ENCODE results near the gene SNED1. TPM values are rescaled to one million over a fixed set of nuclear protein-coding genes. Genes with fewer than 3 reads are reported as not detected.

The SNED1 gene
- total RNA-seq, 4 donors from 2014 or later = 18.5 to 87.1 (median 21.9) TPM

DNA sequence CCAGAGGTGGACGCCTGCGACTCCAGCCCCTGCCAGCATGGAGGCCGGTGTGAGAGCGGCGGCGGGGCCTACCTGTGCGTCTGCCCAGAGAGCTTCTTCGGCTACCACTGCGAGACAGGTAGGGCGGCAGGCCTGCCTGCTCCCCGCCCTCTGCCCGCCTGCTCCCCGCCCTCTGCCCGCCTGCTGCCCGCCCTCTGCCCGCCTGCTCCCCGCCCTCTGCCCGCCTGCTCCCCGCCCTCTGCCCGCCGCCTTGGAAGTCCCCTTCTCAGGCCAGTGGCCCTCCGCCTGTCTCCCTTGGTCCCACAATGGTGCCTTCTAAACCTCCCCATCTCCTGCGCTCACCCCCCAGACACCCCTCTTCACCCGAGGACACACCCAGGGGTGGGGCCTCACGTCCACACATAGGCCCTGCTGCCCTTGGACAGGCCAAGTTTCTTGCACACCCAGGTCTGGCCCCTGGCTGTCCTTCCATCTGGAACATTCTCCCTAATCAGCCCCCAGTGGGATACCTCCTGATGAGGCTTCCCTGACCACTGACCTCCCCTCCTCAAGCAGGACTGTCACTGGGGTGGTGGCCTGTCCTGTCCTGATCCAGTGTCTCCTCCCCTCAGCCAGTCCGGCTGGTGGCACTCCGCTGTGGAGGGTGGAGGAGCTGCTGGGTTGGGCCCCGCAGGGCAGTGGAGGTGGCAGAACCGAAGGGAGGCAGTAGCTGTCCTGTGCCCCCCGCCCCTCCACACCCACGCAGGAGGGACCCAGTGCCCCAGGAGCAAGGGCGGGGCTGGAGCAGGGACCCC is 65.8 kb downstream of the SNED1 start:
- Histone ChIP-seq H3K4me1 (no peaks in the 10 kb centered on the region), H3K9me3 (no peaks in the 10 kb centered on the region), H3K4me3 (no peak overlapping the region), H3K27ac (no peak overlapping the region), H3K27me3 (no peaks in the 10 kb centered on the region), H3K36me3 (no peaks in the 10 kb centered on the region)
- intact Hi-C loops (cut with DNase I; ENCODE audit: low total_unique reads) = no loop called here
- TF ChIP-seq, protein P1, sequence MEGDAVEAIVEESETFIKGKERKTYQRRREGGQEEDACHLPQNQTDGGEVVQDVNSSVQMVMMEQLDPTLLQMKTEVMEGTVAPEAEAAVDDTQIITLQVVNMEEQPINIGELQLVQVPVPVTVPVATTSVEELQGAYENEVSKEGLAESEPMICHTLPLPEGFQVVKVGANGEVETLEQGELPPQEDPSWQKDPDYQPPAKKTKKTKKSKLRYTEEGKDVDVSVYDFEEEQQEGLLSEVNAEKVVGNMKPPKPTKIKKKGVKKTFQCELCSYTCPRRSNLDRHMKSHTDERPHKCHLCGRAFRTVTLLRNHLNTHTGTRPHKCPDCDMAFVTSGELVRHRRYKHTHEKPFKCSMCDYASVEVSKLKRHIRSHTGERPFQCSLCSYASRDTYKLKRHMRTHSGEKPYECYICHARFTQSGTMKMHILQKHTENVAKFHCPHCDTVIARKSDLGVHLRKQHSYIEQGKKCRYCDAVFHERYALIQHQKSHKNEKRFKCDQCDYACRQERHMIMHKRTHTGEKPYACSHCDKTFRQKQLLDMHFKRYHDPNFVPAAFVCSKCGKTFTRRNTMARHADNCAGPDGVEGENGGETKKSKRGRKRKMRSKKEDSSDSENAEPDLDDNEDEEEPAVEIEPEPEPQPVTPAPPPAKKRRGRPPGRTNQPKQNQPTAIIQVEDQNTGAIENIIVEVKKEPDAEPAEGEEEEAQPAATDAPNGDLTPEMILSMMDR (IDR thresholded peaks at IDR 0.05) = no peak
- peak in 1 of 2 donors; percentile 28 for TF ChIP-seq POLR2A (IDR thresholded peaks at IDR 0.05)
- no peak for DNase-seq

DNA sequence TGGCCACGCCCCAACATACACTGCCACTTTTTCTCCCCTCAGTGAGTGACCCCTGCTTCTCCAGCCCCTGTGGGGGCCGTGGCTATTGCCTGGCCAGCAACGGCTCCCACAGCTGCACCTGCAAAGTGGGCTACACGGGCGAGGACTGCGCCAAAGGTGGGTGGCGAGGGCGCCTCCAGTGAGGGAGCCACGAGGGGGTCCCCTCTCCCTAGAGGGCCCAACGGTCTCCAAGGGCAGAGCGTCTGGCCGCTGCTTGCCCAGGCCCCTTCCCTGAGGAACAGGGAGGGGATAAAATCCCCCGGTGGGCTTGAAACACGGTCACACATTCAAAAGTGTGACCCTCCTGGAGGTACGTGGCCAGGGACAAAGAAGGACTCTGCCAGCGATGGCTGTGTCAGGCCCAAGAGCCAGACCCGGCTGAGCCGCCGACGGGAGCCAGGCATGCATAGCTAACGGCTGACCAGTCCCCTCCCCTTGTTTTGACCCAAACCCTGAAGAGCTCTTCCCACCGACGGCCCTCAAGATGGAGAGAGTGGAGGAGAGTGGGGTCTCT is 66.5 kb downstream of the SNED1 start:
- H3K27ac ChIP-seq = no peak overlapping the region
- no peaks in the 10 kb centered on the region for H3K36me3 ChIP-seq
- no peak overlapping the region for H3K4me3 ChIP-seq
- H3K27me3 ChIP-seq = no peaks in the 10 kb centered on the region
- TF ChIP-seq, protein P1 (IDR thresholded peaks at IDR 0.05) = no peak
- TF ChIP-seq POLR2A (IDR thresholded peaks at IDR 0.05) = no peak
- no peaks in the 10 kb centered on the region for H3K9me3 ChIP-seq
- H3K4me1 ChIP-seq = no peaks in the 10 kb centered on the region
- intact Hi-C loops (cut with DNase I; ENCODE audit: low total_unique reads) = no loop called here
- DNase-seq = no peak

DNA sequence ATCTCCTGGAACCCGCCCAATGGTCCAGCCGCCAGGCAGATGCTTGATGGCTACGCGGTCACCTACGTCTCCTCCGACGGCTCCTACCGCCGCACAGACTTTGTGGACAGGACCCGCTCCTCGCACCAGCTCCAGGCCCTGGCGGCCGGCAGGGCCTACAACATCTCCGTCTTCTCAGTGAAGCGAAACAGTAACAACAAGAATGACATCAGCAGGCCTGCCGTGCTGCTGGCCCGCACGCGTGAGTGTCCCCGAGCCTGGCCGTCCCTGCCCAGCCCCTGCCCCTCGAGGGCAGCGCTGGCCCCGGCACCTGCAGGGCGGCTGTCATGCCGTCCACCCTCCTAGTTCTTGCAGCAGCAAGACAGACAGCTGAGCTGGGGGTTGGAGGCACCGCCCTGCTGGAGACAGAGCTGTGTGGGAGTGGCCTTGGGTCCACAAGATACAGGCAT is 67.0 kb downstream of the SNED1 start:
- Histone ChIP-seq H3K27ac (no peak overlapping the region), H3K4me3 (no peak overlapping the region), H3K36me3 (no peaks in the 10 kb centered on the region), H3K9me3 (no peaks in the 10 kb centered on the region), H3K4me1 (no peaks in the 10 kb centered on the region), H3K27me3 (no peaks in the 10 kb centered on the region)
- DNase-seq = no peak
- intact Hi-C loops (cut with DNase I; ENCODE audit: low total_unique reads) = no loop called here
- TF ChIP-seq POLR2A (IDR thresholded peaks at IDR 0.05) = no peak
- TF ChIP-seq, protein P1 (IDR thresholded peaks at IDR 0.05) = no peak

DNA sequence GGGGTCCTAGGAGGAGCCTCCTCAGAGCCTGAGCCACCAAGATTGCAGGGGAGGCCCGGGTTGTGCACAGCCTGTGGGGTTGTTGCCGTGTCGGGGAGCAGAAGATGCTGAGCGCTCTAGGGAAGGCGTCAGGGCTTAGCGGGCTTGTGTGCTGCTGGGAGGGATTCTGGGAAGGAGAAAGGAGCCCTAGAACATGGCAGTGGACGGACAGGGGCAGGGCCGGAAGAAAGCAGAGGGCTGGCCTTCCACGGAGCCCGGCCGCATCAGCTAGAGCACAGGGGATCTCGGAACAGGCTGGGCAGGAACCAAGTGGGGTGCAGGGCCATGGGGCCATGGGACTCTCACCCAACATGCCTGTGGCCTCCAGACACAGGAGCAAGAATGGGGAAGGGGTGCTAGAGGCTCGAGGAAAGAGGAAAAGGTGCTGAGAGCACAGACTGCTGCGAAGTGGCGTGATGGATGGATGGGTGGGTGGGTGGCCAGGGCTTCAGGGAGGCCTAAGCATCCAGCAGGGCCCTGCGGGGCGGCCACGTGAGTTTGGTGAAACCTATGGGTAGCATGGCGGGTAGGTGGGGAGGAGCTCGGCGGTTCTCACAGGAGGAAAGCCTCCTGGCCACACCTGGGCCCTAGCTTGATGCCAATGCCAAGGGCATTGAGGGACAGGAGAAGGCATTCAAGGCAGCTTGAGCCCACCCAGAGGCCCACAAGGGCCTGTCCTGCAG is 67.9 kb downstream of the SNED1 start:
- no peaks in the 10 kb centered on the region for H3K9me3 ChIP-seq
- H3K4me3 ChIP-seq = no peak overlapping the region
- no peaks in the 10 kb centered on the region for H3K4me1 ChIP-seq
- DNase-seq = no peak
- intact Hi-C loops (cut with DNase I; ENCODE audit: low total_unique reads) = no loop called here
- H3K27ac ChIP-seq = no peak overlapping the region
- H3K27me3 ChIP-seq = no peaks in the 10 kb centered on the region
- TF ChIP-seq, protein P1 (IDR thresholded peaks at IDR 0.05) = no peak
- no peak for TF ChIP-seq POLR2A (IDR thresholded peaks at IDR 0.05)
- H3K36me3 ChIP-seq = no peaks in the 10 kb centered on the region

DNA sequence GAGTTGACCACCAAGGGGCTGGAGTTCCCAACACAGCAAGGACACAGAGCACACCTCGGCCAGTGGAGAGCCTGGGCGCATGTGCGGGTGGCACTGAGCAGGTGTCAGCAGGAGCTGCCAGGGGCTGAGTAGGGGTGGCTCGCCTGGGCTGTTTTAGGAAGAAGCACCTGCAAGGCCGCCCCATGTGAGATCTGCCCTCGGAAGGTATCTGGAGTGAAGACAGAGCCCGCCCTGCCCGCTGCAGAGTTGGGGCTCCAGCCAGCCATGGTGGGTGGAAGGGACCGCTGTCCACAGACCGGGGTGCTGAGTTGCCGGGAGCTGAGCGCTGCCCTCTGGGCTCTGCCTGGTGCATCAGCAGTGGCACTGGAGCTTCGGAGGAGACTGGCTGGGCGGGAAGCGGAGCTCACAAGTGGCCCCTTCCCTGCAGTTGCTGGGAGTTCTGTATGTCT is 68.5 kb downstream of the SNED1 start:
- Histone ChIP-seq H3K27ac (no peak overlapping the region), H3K9me3 (no peaks in the 10 kb centered on the region), H3K27me3 (no peaks in the 10 kb centered on the region), H3K4me3 (no peak overlapping the region), H3K4me1 (no peaks in the 10 kb centered on the region), H3K36me3 (no peaks in the 10 kb centered on the region)
- no peak for DNase-seq
- intact Hi-C loops (cut with DNase I; ENCODE audit: low total_unique reads) = no loop called here
- no peak for TF ChIP-seq POLR2A (IDR thresholded peaks at IDR 0.05)
- TF ChIP-seq, protein P1 (IDR thresholded peaks at IDR 0.05) = no peak
